Measurements from ENCODE around the gene MYZAP.

- no peak for TF ChIP-seq CTCF (conservative IDR thresholded peaks at IDR 0.05)
- TF ChIP-seq EZH2 (IDR thresholded peaks at IDR 0.05; ENCODE audit: low read depth) = no peak
Measured at GRCh38 chr15:57704441-57704840, 112.7 kb downstream of the MYZAP start.

Data from PC-9 (cell line).